Muscle layer of colon (tissue), 2 donors: ENCODE results near the gene ARHGEF18.

ENCODE experiments used
- H3K27ac ChIP-seq: one replicate; pipeline ENCODE4 v1.7.0; 2013; ENCODE audit warnings: low read depth, mild to moderate bottlenecking, low read length, moderate library complexity
- H3K27me3 ChIP-seq, 2 donors: one replicate each; pipeline ENCODE4 v1.7.0; 2013; ENCODE audit warnings: low read length in 2 of 2, mild to moderate bottlenecking in 2 of 2; ENCODE audit not compliant: insufficient read depth in 2 of 2, control insufficient read depth in 1 of 2
- H3K36me3 ChIP-seq: one replicate; pipeline ENCODE4 v1.7.0; 2013; ENCODE audit warnings: mild to moderate bottlenecking, low read length; ENCODE audit not compliant: insufficient read depth
- H3K4me1 ChIP-seq: one replicate; pipeline ENCODE4 v1.7.0; 2013; ENCODE audit warnings: mild to moderate bottlenecking, low read length; ENCODE audit not compliant: insufficient read depth
- H3K4me3 ChIP-seq, 2 donors: one replicate each; pipeline ENCODE4 v1.7.0; 2013; ENCODE audit warnings: low read length in 2 of 2, low read depth in 1 of 2, mild to moderate bottlenecking in 1 of 2, moderate library complexity in 1 of 2
- H3K9ac ChIP-seq: one replicate; pipeline ENCODE4 v1.7.0; 2013; ENCODE audit warnings: low read length
- H3K9me3 ChIP-seq: one replicate; pipeline ENCODE4 v1.7.0; 2013; ENCODE audit warnings: mild to moderate bottlenecking, low read length
- donor health status: abdominal sarcoma.
- donor health status: Adenocarcinoma of cecum.

Gene ARHGEF18

DNA sequence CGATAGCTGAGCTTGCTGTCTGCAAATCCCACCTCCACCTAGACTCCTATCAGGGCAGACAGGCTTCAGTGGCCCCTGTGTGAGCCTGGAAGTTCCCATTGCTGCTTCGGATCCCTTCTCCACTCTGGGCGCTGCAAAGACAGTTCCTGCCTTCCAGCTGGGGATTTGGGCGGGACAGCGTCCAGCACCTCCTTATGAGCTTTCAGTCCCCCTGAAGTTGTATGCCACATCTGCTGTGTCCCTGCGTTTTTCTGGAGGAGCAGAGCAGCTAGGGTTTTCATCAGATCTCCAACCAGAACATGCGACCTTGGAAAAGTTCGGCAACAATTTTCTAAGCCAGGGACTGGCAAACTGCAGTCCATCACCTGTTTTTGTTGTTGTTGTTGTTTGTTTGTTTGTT is 38.0 kb downstream of the ARHGEF18 start:
- Histone ChIP-seq H3K4me1 (no peaks in the 10 kb centered on the region), H3K4me3 (no peak overlapping the region), H3K27ac (no peak overlapping the region), H3K36me3 (peaks cover 13% of the 10 kb centered on the region), H3K27me3 (no peaks in the 10 kb centered on the region), H3K9me3 (no peaks in the 10 kb centered on the region), H3K9ac (no peak overlapping the region)

DNA sequence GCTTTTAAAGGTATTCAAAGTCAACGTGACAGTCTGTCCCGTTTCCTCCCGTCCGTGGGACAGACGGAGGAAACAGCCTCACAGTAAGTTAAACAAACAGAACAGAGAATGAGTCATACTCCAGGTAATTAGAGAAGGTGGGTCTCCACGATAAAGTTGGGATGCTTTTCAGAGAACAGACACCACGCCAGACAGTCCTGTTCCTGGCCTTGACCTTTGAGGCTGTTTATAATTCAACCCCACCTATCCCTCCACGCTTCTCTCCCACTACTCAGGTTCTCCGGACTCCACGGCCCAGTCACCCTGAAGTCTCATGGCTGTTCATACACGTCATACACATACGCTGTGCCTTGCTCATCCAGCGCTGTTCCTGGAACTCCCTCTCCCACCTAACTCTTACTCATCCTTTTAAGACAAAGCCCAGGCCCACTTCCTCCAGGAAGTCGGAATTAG is 42.5 kb downstream of the ARHGEF18 start:
- Histone ChIP-seq H3K4me3 (no peak overlapping the region), H3K36me3 (peaks cover 13% of the 10 kb centered on the region), H3K9ac (no peak overlapping the region), H3K27me3 (no peaks in the 10 kb centered on the region), H3K27ac (no peak overlapping the region), H3K9me3 (no peaks in the 10 kb centered on the region), H3K4me1 (peaks cover 12% of the 10 kb centered on the region)

DNA sequence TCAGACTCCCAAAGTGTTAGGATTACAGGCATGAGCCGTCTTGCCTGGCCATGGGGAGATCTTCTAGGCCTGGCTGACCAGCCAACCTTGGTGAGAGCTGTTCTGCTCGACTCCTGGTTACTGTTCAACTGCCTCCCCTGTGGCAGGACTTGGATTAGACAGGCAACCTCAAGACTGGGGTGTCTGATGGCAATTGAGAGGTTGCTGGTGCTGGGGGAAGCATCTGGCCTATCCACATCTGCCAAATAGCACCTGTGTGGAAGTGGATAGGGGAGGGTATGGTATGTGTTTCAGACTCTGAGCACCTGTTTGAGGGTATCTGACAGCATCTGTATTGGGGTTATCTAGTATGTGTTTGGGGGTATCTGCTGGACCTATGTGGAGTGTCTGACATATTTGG is 44.7 kb downstream of the ARHGEF18 start:
- no peak overlapping the region for H3K9ac ChIP-seq
- H3K36me3 ChIP-seq, result peaks cover 8% of the 10 kb centered on the region
- H3K9me3 ChIP-seq, result no peaks in the 10 kb centered on the region
- no peak overlapping the region for H3K27ac ChIP-seq
- H3K4me1 ChIP-seq, result peaks cover 16% of the 10 kb centered on the region
- H3K27me3 ChIP-seq, result no peaks in the 10 kb centered on the region
- H3K4me3 ChIP-seq, result no peak overlapping the region

DNA sequence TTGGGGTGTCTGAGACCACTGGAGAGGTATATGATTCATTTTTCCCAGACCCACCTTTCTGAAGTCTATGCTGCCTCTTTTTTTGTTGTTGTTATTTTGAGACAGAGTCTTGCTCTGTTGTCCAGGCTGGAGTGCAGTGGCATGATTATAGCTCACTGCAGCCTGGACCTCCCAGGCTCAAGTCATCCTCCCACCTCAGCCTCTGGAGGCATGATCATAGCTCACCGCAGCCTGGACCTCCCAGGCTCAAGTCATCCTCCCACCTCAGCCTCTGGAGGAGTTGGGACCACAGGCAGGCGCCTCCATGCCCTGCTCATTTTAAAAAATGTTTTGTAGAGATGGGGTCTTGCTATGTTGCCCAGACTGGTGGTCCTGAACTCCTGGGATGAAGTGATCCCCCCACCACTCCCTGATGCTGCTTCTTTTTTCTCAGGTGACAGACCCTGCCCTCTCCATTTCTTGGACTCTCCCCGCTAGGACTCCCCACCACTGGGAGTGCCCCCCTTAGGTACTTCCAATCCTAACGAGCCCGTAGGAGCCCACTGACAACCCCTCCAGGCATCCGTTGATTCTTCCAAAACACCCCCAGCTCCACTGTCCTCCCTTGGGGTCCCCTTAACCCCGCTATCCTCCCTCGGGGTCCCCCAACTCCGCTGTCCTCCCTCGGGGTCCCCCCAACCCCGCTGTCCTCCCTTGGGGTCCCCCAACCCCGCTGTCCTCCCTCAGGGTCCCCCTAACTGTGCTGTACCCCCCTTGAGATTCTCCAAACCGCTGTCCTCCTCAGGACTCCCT is 45.4 kb downstream of the ARHGEF18 start:
- peaks cover 8% of the 10 kb centered on the region for H3K36me3 ChIP-seq
- no peaks in the 10 kb centered on the region for H3K27me3 ChIP-seq
- peak overlapping the region; percentile 92 to 95 for H3K4me3 ChIP-seq
- H3K9me3 ChIP-seq, result no peaks in the 10 kb centered on the region
- H3K4me1 ChIP-seq, result peaks cover 21% of the 10 kb centered on the region
- peak overlapping the region; percentile 65 for H3K9ac ChIP-seq
- peak overlapping the region; percentile 77 for H3K27ac ChIP-seq

DNA sequence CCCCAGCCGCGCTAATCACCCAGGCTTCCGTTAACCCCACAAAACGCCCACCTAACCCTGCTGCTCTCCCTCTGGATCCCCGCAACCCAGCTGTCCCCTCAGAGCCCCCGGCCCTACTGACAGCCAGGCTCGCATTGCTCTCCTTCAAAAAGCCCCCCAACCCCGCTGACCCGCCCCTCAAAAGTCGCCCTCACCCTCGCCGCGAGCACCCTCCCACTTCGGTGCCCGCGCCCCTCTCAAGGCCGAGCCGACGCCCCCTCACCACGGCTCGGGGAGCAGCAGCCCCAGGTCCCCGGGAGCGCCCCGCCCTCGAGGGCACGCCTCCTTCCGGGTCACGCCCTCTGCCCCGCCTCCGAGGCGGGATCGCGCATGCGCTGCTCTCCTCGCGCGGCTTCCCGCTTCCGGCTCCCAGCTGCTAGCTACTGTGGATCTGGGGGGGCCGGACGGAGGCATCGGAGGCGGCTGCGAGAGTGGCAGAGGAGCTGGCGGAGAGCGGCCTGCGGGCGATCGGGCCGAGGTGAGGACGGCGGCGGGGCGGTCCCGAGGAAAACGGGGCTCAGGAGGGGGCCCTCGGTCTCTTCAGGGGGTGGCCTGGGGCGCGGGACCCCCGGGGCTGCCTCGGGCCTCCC is 46.1 kb downstream of the ARHGEF18 start:
- Histone ChIP-seq H3K27ac (peak overlapping the region; percentile 77), H3K9ac (peak overlapping the region; percentile 93), H3K4me1 (peaks cover 22% of the 10 kb centered on the region), H3K9me3 (no peaks in the 10 kb centered on the region), H3K36me3 (peaks cover 8% of the 10 kb centered on the region), H3K27me3 (no peaks in the 10 kb centered on the region), H3K4me3 (peak overlapping the region; percentile 92 to 95)

DNA sequence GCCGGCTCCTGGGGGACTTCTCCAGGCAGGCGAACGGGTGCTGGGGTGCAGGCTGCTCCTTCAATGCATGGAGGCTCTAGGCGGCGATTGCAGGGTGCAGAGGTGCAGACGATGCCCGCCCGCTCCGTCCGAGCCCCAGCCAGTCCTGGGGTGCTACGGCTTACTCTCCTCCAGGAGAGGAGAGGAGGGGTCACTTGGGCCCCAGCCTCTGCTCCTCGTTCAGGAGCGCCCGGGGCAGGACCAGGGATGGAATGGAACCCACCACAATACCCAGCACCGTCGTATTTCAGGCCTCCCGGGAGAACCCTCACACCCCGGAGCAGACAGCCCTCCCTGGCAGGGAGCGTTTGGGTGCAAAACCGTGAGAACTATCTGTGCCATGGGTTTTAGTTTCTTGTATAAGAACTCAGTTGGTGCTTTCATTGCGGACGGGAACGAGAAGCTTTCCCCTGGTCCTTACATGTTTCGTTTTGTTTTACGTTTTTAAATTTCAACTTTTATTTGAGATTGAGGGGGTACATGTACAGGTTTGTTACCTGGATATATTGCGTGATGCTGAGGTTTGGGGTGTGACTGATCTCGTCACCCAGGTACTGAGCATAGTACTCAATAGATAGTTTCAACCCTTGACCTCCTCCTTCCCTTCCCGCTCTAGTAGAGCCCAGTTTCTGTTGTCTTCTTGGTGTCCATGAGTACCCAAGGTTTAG is 46.8 kb downstream of the ARHGEF18 start:
- Histone ChIP-seq H3K27ac (peak overlapping the region; percentile 77), H3K4me3 (peak overlapping the region; percentile 92 to 95), H3K27me3 (no peaks in the 10 kb centered on the region), H3K36me3 (peaks cover 8% of the 10 kb centered on the region), H3K9me3 (no peaks in the 10 kb centered on the region), H3K4me1 (peaks cover 22% of the 10 kb centered on the region), H3K9ac (peak overlapping the region; percentile 93)

DNA sequence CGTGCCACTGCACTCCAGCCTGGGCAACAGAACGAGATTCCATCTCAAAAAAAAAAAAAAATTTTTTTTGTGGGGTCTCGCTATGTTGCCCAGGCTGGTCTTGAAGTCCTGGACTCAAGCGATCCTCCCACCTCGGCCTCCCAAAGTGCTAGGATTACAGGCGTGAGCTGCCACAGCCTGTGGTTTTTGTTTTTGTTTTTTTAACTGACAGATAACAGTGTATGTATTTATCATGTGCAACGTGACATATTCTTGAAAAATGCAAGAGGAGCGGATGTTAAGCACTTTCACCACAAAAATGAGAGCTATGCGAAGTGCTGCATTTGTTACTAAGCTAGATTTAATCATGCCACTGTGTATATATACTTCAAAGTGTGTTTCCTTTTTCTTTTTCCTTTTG is 49.0 kb downstream of the ARHGEF18 start:
- H3K4me1 ChIP-seq, result peaks cover 22% of the 10 kb centered on the region
- no peak overlapping the region for H3K27ac ChIP-seq
- H3K9ac ChIP-seq, result no peak overlapping the region
- no peaks in the 10 kb centered on the region for H3K27me3 ChIP-seq
- no peak overlapping the region for H3K4me3 ChIP-seq
- no peaks in the 10 kb centered on the region for H3K9me3 ChIP-seq
- no peaks in the 10 kb centered on the region for H3K36me3 ChIP-seq
